WERI-Rb-1 (cell line): ENCODE measurements around the gene NGFR.

Experiments used
- DNase-seq: peaks from one replicate; pipeline ENCODE4 v3.0.0-alpha.2; 2020
- H3K27ac ChIP-seq: fragments of 250-450 bp; sonication (Bioruptor Pico); 2 replicates; pipeline ENCODE4 v1.5.1; 2020; ENCODE audit warnings: mild to moderate bottlenecking, moderate library complexity
- H3K27me3 ChIP-seq: fragments of 250-450 bp; sonication (Bioruptor Pico); 2 replicates; pipeline ENCODE4 v1.5.1; 2021; ENCODE audit warnings: mild to moderate bottlenecking, low read depth, moderate library complexity; ENCODE audit not compliant: insufficient read depth, severe bottlenecking
- H3K36me3 ChIP-seq: fragments of 250-450 bp; sonication (Bioruptor Pico); 2 replicates; pipeline ENCODE4 v1.5.1; 2020; ENCODE audit warnings: mild to moderate bottlenecking, moderate library complexity
- H3K4me3 ChIP-seq: 2 replicates; pipeline ENCODE4 v1.5.1; 2011; ENCODE audit warnings: low read depth, mild to moderate bottlenecking, control low read depth, low read length
- H3K9me3 ChIP-seq: fragments of 250-450 bp; sonication (Bioruptor Pico); 2 replicates; pipeline ENCODE4 v1.5.1; 2021; ENCODE audit warnings: mild to moderate bottlenecking, moderate library complexity; ENCODE audit not compliant: severe bottlenecking
- TF ChIP-seq, protein P1 (sequence below): IDR thresholded peaks from 2 replicates; pipeline ENCODE4 v1.5.1; 2011; ENCODE audit warnings: low read depth, mild to moderate bottlenecking, control low read depth, inconsistent platforms, low read length

NGFR gene

DNA sequence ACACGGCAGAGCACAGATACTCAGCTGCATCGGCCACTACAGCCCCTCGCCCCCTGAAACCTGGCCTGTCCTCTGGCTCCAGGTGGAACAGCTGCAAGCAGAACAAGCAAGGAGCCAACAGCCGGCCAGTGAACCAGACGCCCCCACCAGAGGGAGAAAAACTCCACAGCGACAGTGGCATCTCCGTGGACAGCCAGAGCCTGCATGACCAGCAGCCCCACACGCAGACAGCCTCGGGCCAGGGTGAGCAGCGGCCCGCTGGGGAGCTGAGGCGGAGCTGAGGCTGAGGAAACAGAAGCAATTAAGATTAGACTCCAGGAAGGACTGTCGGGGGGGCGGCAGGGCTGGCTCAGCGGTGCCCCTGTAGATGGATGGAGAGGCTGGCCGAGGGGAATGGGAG is 16.7 kb downstream of the NGFR start:
- no peak overlapping the region for H3K27ac ChIP-seq
- H3K4me3 ChIP-seq: no peak overlapping the region
- no peak for DNase-seq
- H3K9me3 ChIP-seq: no peaks in the 10 kb centered on the region
- TF ChIP-seq, protein P1, sequence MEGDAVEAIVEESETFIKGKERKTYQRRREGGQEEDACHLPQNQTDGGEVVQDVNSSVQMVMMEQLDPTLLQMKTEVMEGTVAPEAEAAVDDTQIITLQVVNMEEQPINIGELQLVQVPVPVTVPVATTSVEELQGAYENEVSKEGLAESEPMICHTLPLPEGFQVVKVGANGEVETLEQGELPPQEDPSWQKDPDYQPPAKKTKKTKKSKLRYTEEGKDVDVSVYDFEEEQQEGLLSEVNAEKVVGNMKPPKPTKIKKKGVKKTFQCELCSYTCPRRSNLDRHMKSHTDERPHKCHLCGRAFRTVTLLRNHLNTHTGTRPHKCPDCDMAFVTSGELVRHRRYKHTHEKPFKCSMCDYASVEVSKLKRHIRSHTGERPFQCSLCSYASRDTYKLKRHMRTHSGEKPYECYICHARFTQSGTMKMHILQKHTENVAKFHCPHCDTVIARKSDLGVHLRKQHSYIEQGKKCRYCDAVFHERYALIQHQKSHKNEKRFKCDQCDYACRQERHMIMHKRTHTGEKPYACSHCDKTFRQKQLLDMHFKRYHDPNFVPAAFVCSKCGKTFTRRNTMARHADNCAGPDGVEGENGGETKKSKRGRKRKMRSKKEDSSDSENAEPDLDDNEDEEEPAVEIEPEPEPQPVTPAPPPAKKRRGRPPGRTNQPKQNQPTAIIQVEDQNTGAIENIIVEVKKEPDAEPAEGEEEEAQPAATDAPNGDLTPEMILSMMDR: no peak
- H3K36me3 ChIP-seq: no peaks in the 10 kb centered on the region; the same call in 1 of the 2 replicates
- H3K27me3 ChIP-seq: no peaks in the 10 kb centered on the region

GRCh38 chr17:49512296-49513043 is 17.4 kb downstream of the NGFR start:
- Histone ChIP-seq H3K4me3 (no peak overlapping the region), H3K36me3 (no peaks in the 10 kb centered on the region; the same call in 1 of the 2 replicates), H3K9me3 (no peaks in the 10 kb centered on the region), H3K27ac (no peak overlapping the region), H3K27me3 (no peaks in the 10 kb centered on the region)
- TF ChIP-seq, protein P1: no peak
- no peak for DNase-seq

DNA sequence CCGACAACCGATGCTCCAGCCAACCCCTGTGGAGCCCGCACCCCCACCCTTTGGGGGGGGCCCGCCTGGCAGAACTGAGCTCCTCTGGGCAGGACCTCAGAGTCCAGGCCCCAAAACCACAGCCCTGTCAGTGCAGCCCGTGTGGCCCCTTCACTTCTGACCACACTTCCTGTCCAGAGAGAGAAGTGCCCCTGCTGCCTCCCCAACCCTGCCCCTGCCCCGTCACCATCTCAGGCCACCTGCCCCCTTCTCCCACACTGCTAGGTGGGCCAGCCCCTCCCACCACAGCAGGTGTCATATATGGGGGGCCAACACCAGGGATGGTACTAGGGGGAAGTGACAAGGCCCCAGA is 17.9 kb downstream of the NGFR start:
- Histone ChIP-seq H3K27me3 (no peaks in the 10 kb centered on the region), H3K36me3 (no peaks in the 10 kb centered on the region; the same call in 1 of the 2 replicates), H3K4me3 (no peak overlapping the region)

GRCh38 chr17:49513641-49514040 is 18.5 kb downstream of the NGFR start:
- H3K36me3 ChIP-seq: no peaks in the 10 kb centered on the region; the same call in 1 of the 2 replicates
- no peaks in the 10 kb centered on the region for H3K27me3 ChIP-seq
- no peak overlapping the region for H3K4me3 ChIP-seq
- no peak overlapping the region for H3K27ac ChIP-seq
- no peaks in the 10 kb centered on the region for H3K9me3 ChIP-seq
- TF ChIP-seq, protein P1: no peak
- no peak for DNase-seq

More for the DNA sequence above, 17.9 kb downstream of the NGFR start:
- H3K27ac ChIP-seq: no peak overlapping the region
- no peaks in the 10 kb centered on the region for H3K9me3 ChIP-seq
- TF ChIP-seq, protein P1: no peak
- DNase-seq: no peak

DNA sequence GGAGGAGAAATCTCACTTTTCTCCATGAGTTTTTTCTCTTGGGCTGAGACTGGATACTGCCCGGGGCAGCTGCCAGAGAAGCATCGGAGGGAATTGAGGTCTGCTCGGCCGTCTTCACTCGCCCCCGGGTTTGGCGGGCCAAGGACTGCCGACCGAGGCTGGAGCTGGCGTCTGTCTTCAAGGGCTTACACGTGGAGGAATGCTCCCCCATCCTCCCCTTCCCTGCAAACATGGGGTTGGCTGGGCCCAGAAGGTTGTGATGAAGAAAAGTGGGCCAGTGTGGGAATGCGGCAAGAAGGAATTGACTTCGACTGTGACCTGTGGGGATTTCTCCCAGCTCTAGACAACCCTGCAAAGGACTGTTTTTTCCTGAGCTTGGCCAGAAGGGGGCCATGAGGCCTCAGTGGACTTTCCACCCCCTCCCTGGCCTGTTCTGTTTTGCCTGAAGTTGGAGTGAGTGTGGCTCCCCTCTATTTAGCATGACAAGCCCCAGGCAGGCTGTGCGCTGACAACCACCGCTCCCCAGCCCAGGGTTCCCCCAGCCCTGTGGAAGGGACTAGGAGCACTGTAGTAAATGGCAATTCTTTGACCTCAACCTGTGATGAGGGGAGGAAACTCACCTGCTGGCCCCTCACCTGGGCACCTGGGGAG is 19.1 kb downstream of the NGFR start:
- no peaks in the 10 kb centered on the region for H3K9me3 ChIP-seq
- DNase-seq: peak; percentile 70
- no peaks in the 10 kb centered on the region for H3K27me3 ChIP-seq
- no peaks in the 10 kb centered on the region; the same call in 1 of the 2 replicates for H3K36me3 ChIP-seq
- no peak overlapping the region for H3K4me3 ChIP-seq
- TF ChIP-seq, protein P1: peak; percentile 77
- H3K27ac ChIP-seq: peak overlapping the region; percentile 84
